ENCODE results near the gene LZTFL1.

DNA sequence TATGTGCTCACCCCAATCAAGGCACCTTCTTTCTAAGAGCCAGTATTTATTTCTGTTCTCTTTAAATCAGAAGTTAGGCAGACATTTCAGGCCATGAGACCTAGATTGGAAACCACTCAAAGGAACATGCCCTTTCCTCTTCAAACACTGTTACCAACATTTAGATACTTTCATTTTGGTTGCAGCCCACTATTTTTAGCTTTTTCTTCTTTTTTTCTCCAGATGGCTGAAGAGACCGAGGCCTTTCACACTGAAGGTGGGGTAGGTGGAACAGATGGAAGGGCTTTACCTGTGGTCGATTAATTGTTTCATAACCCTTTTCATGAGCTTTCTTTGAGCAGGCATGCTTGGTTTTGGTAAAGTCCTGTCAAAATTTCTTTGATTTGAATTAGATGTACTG lies 10.9 kb upstream of the LZTFL1 start:
- TF ChIP-seq ARNTL (CRISPR knock-in tag; IDR thresholded peaks at IDR 0.05; ENCODE audit: borderline replicate concordance, low read depth): no peak
- TF ChIP-seq ESRRG (CRISPR knock-in tag; IDR thresholded peaks at IDR 0.05): no peak
- TF ChIP-seq TOX (CRISPR knock-in tag; IDR thresholded peaks at IDR 0.05; ENCODE audit: borderline replicate concordance): no peak
- no peak for TF ChIP-seq ZFP3 (CRISPR knock-in tag; IDR thresholded peaks at IDR 0.05)
- TF ChIP-seq, protein P1, sequence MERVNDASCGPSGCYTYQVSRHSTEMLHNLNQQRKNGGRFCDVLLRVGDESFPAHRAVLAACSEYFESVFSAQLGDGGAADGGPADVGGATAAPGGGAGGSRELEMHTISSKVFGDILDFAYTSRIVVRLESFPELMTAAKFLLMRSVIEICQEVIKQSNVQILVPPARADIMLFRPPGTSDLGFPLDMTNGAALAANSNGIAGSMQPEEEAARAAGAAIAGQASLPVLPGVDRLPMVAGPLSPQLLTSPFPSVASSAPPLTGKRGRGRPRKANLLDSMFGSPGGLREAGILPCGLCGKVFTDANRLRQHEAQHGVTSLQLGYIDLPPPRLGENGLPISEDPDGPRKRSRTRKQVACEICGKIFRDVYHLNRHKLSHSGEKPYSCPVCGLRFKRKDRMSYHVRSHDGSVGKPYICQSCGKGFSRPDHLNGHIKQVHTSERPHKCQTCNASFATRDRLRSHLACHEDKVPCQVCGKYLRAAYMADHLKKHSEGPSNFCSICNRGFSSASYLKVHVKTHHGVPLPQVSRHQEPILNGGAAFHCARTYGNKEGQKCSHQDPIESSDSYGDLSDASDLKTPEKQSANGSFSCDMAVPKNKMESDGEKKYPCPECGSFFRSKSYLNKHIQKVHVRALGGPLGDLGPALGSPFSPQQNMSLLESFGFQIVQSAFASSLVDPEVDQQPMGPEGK (CRISPR knock-in tag; IDR thresholded peaks at IDR 0.05; ENCODE audit: borderline replicate concordance): no peak
- TF ChIP-seq, protein P2, sequence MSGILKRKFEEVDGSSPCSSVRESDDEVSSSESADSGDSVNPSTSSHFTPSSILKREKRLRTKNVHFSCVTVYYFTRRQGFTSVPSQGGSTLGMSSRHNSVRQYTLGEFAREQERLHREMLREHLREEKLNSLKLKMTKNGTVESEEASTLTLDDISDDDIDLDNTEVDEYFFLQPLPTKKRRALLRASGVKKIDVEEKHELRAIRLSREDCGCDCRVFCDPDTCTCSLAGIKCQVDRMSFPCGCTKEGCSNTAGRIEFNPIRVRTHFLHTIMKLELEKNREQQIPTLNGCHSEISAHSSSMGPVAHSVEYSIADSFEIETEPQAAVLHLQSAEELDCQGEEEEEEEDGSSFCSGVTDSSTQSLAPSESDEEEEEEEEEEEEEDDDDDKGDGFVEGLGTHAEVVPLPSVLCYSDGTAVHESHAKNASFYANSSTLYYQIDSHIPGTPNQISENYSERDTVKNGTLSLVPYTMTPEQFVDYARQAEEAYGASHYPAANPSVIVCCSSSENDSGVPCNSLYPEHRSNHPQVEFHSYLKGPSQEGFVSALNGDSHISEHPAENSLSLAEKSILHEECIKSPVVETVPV (CRISPR knock-in tag; IDR thresholded peaks at IDR 0.05): no peak
- no peak for TF ChIP-seq ZC3H10 (CRISPR knock-in tag; IDR thresholded peaks at IDR 0.05)
- TF ChIP-seq, protein P3, sequence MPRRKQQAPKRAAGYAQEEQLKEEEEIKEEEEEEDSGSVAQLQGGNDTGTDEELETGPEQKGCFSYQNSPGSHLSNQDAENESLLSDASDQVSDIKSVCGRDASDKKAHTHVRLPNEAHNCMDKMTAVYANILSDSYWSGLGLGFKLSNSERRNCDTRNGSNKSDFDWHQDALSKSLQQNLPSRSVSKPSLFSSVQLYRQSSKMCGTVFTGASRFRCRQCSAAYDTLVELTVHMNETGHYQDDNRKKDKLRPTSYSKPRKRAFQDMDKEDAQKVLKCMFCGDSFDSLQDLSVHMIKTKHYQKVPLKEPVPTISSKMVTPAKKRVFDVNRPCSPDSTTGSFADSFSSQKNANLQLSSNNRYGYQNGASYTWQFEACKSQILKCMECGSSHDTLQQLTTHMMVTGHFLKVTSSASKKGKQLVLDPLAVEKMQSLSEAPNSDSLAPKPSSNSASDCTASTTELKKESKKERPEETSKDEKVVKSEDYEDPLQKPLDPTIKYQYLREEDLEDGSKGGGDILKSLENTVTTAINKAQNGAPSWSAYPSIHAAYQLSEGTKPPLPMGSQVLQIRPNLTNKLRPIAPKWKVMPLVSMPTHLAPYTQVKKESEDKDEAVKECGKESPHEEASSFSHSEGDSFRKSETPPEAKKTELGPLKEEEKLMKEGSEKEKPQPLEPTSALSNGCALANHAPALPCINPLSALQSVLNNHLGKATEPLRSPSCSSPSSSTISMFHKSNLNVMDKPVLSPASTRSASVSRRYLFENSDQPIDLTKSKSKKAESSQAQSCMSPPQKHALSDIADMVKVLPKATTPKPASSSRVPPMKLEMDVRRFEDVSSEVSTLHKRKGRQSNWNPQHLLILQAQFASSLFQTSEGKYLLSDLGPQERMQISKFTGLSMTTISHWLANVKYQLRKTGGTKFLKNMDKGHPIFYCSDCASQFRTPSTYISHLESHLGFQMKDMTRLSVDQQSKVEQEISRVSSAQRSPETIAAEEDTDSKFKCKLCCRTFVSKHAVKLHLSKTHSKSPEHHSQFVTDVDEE (CRISPR knock-in tag; IDR thresholded peaks at IDR 0.05): no peak
